ENCODE data around the gene INSL3. TPM values are rescaled to one million over a fixed set of nuclear protein-coding genes. Genes with fewer than 3 reads are reported as not detected.

INSL3 gene
- total RNA-seq, result not detected
- long read RNA-seq, result 0 reads

- 30% methylated on average over 2 of the region's 34 CpGs for WGBS (ENCODE audit: insufficient coverage, low coverage, low lambda C conversion rate, missing lambda C conversion rate)
- no peaks in the 10 kb centered on the region for H3K36me3 ChIP-seq
- no peaks in the 10 kb centered on the region for H3K4me1 ChIP-seq
- TF ChIP-seq CTCF (IDR thresholded peaks at IDR 0.05) (no peak), POLR2A (IDR thresholded peaks at IDR 0.05) (no peak)
- H3K27me3 ChIP-seq, result no peaks in the 10 kb centered on the region
- H3K27ac ChIP-seq, result no peak within 1 kb of the TSS
- ATAC-seq (no peak), DNase-seq (no peak)
- no peak within 1 kb of the TSS for H3K4me3 ChIP-seq
- H3K9me3 ChIP-seq, result no peaks in the 10 kb centered on the region
- intact Hi-C loops (cut with DNase I), result no loop called here
These were observed at the start of gene INSL3 for GRCh38 chr19:17821190-17821589. INSL3 (minus strand) TSS chr19:17821519; CDS start chr19:17821506, 13 bp downstream.

GRCh38 chr19:17869114-17869608 is 47.8 kb upstream of the INSL3 start:
- H3K9me3 ChIP-seq, result no peaks in the 10 kb centered on the region
- 0% methylated on average over 1 of the region's 11 CpGs for WGBS (ENCODE audit: insufficient coverage, low coverage, low lambda C conversion rate, missing lambda C conversion rate)
- intact Hi-C loops (cut with DNase I), result loop anchor here (5.0 to 10.0 kb wide), 3 partner anchors 56 to 128 kb away; no protein-coding TSS in a partner anchor
- ATAC-seq (no peak), DNase-seq (no peak)
- H3K27ac ChIP-seq, result no peak overlapping the region
- no peaks in the 10 kb centered on the region for H3K4me1 ChIP-seq
- peaks cover 0 to 6% (median 2%) of the 10 kb centered on the region in 4 donors for H3K36me3 ChIP-seq
- no peak for TF ChIP-seq CTCF (IDR thresholded peaks at IDR 0.05)
- TF ChIP-seq POLR2A (IDR thresholded peaks at IDR 0.05), result no peak
- no peak overlapping the region for H3K4me3 ChIP-seq
- H3K27me3 ChIP-seq, result peaks cover 0 to 26% of the 10 kb centered on the region in 2 donors

GRCh38 chr19:17868669-17869068 is 47.4 kb upstream of the INSL3 start:
- Histone ChIP-seq H3K27me3 (peaks cover 0 to 23% of the 10 kb centered on the region in 2 donors), H3K9me3 (no peaks in the 10 kb centered on the region), H3K4me1 (no peaks in the 10 kb centered on the region), H3K4me3 (no peak overlapping the region), H3K36me3 (peaks cover 0 to 11% (median 3%) of the 10 kb centered on the region in 4 donors), H3K27ac (no peak overlapping the region)
- no peak for DNase-seq
- TF ChIP-seq CTCF (IDR thresholded peaks at IDR 0.05), result no peak
- TF ChIP-seq POLR2A (IDR thresholded peaks at IDR 0.05), result no peak
- no peak for ATAC-seq
- 31% methylated on average over 5 of the region's 6 CpGs for WGBS (ENCODE audit: insufficient coverage, low coverage, low lambda C conversion rate, missing lambda C conversion rate)
- intact Hi-C loops (cut with DNase I), result loop anchor here (5.0 to 10.0 kb wide), 3 partner anchors 56 to 129 kb away; no protein-coding TSS in a partner anchor

GRCh38 chr19:17866964-17867486 is 45.7 kb upstream of the INSL3 start:
- peaks cover 11 to 27% (median 19%) of the 10 kb centered on the region in 4 donors for H3K36me3 ChIP-seq
- H3K27ac ChIP-seq, result no peak overlapping the region
- no peaks in the 10 kb centered on the region for H3K9me3 ChIP-seq
- intact Hi-C loops (cut with DNase I), result loop anchor here (5.0 to 10.0 kb wide), 3 partner anchors 58 to 130 kb away; no protein-coding TSS in a partner anchor
- peaks cover 0 to 16% of the 10 kb centered on the region in 2 donors for H3K27me3 ChIP-seq
- DNase-seq, result no peak
- 57% methylated on average over 3 of the region's 11 CpGs for WGBS (ENCODE audit: insufficient coverage, low coverage, low lambda C conversion rate, missing lambda C conversion rate)
- TF ChIP-seq CTCF (IDR thresholded peaks at IDR 0.05), result no peak
- no peak for TF ChIP-seq POLR2A (IDR thresholded peaks at IDR 0.05)
- no peak overlapping the region for H3K4me3 ChIP-seq
- H3K4me1 ChIP-seq, result no peaks in the 10 kb centered on the region
- no peak for ATAC-seq
